Ishikawa (cell line): ENCODE data around the gene SYCP1.

Experiments
- CEBPB ChIP-seq: IDR thresholded peaks from 2 replicates; pipeline ENCODE4 v1.6.1; 2012
- CREB1 ChIP-seq: IDR thresholded peaks from 2 replicates; pipeline ENCODE4 v1.6.1; 2012; ENCODE audit warnings: low read depth
- EGR1 ChIP-seq: IDR thresholded peaks from 2 replicates; pipeline ENCODE4 v1.6.1; 2012
- EP300 ChIP-seq: IDR thresholded peaks from 2 replicates; pipeline ENCODE4 v1.6.1; 2012; ENCODE audit warnings: borderline replicate concordance
- FOXM1 ChIP-seq: IDR thresholded peaks from 2 replicates; pipeline ENCODE4 v1.6.1; 2012; ENCODE audit warnings: low read depth, borderline replicate concordance
- MAX ChIP-seq: IDR thresholded peaks from 2 replicates; pipeline ENCODE4 v1.6.1; 2012
- NFIC ChIP-seq: IDR thresholded peaks from 2 replicates; pipeline ENCODE4 v1.6.1; 2012
- RAD21 ChIP-seq: IDR thresholded peaks from 2 replicates; pipeline ENCODE4 v1.6.1; 2012; ENCODE audit warnings: low read depth
- REST ChIP-seq: IDR thresholded peaks from 2 replicates; pipeline ENCODE4 v1.6.1; 2012; ENCODE audit warnings: low read depth, mild to moderate bottlenecking
- TAF1 ChIP-seq: IDR thresholded peaks from 2 replicates; pipeline ENCODE4 v1.6.1; 2012; ENCODE audit warnings: low read depth, mild to moderate bottlenecking
- TCF12 ChIP-seq: IDR thresholded peaks from 2 replicates; pipeline ENCODE4 v1.6.1; 2012; ENCODE audit warnings: low read depth
- TEAD4 ChIP-seq: IDR thresholded peaks from 2 replicates; pipeline ENCODE4 v1.6.1; 2012
- USF1 ChIP-seq: IDR thresholded peaks from 2 replicates; pipeline ENCODE4 v1.6.1; 2012
- YY1 ChIP-seq: IDR thresholded peaks from 2 replicates; pipeline ENCODE4 v1.6.1; 2012; ENCODE audit warnings: low read depth
- ZBTB7A ChIP-seq: IDR thresholded peaks from 2 replicates; pipeline ENCODE4 v1.6.1; 2012; ENCODE audit warnings: low read depth

The SYCP1 gene

GRCh38 chr1:114892194-114892918 is 37.7 kb downstream of the SYCP1 start:
- no peak for TF ChIP-seq YY1
- TF ChIP-seq NFIC = no peak

- TF ChIP-seq MAX (no peak), EGR1 (no peak), ZBTB7A (no peak), TEAD4 (no peak), FOXM1 (no peak), USF1 (no peak), YY1 (no peak), TAF1 (no peak), RAD21 (no peak), CEBPB (no peak)
Measured at GRCh38 chr1:114896795-114897194, 42.1 kb downstream of the SYCP1 start.

GRCh38 chr1:114901814-114902213 is 47.2 kb downstream of the SYCP1 start:
- TF ChIP-seq CEBPB (no peak), USF1 (no peak), RAD21 (no peak), TAF1 (no peak), REST (no peak), EP300 (no peak), MAX (no peak), TEAD4 (no peak), EGR1 (no peak), NFIC (no peak)

- TF ChIP-seq RAD21 (no peak), FOXM1 (no peak), ZBTB7A (no peak), EP300 (no peak), TEAD4 (no peak), CREB1 (no peak), EGR1 (no peak), USF1 (no peak), TAF1 (no peak), TCF12 (no peak), YY1 (no peak), NFIC (no peak), MAX (no peak), REST (no peak), CEBPB (no peak)
Measured at GRCh38 chr1:114902343-114902742, 47.7 kb downstream of the SYCP1 start.

- no peak for TF ChIP-seq TAF1
- no peak for TF ChIP-seq USF1
- TF ChIP-seq ZBTB7A = no peak
- TF ChIP-seq FOXM1 = no peak
- no peak for TF ChIP-seq MAX
Measured at GRCh38 chr1:114903480-114903879, 48.8 kb downstream of the SYCP1 start.
